WERI-Rb-1 (cell line): Measurements from ENCODE around the gene TMED7.

Source experiments
- DNase-seq: peaks from one replicate; pipeline ENCODE4 v3.0.0-alpha.2; 2020
- H3K27ac ChIP-seq: fragments of 250-450 bp; sonication (Bioruptor Pico); 2 replicates; pipeline ENCODE4 v1.5.1; 2020; ENCODE audit warnings: mild to moderate bottlenecking, moderate library complexity
- H3K27me3 ChIP-seq: fragments of 250-450 bp; sonication (Bioruptor Pico); 2 replicates; pipeline ENCODE4 v1.5.1; 2021; ENCODE audit warnings: mild to moderate bottlenecking, low read depth, moderate library complexity; ENCODE audit not compliant: insufficient read depth, severe bottlenecking
- H3K36me3 ChIP-seq: fragments of 250-450 bp; sonication (Bioruptor Pico); 2 replicates; pipeline ENCODE4 v1.5.1; 2020; ENCODE audit warnings: mild to moderate bottlenecking, moderate library complexity
- H3K4me3 ChIP-seq: 2 replicates; pipeline ENCODE4 v1.5.1; 2011; ENCODE audit warnings: low read depth, mild to moderate bottlenecking, control low read depth, low read length
- H3K9me3 ChIP-seq: fragments of 250-450 bp; sonication (Bioruptor Pico); 2 replicates; pipeline ENCODE4 v1.5.1; 2021; ENCODE audit warnings: mild to moderate bottlenecking, moderate library complexity; ENCODE audit not compliant: severe bottlenecking
- CTCF ChIP-seq: IDR thresholded peaks from 2 replicates; pipeline ENCODE4 v1.5.1; 2011; ENCODE audit warnings: low read depth, mild to moderate bottlenecking, control low read depth, inconsistent platforms, low read length

TMED7 gene

GRCh38 chr5:115607935-115608334 is 17.9 kb downstream of the TMED7 start:
- Histone ChIP-seq H3K36me3 (peaks cover under 1% of the 10 kb centered on the region), H3K27me3 (no peaks in the 10 kb centered on the region), H3K27ac (no peak overlapping the region), H3K9me3 (no peaks in the 10 kb centered on the region), H3K4me3 (no peak overlapping the region)
- TF ChIP-seq CTCF: no peak
- DNase-seq: no peak

GRCh38 chr5:115605436-115605835 is 20.4 kb downstream of the TMED7 start:
- Histone ChIP-seq H3K36me3 (no peaks in the 10 kb centered on the region), H3K4me3 (no peak overlapping the region), H3K9me3 (no peaks in the 10 kb centered on the region), H3K27me3 (no peaks in the 10 kb centered on the region), H3K27ac (no peak overlapping the region)
- DNase-seq: no peak
- no peak for TF ChIP-seq CTCF

- peak; percentile 8 for DNase-seq
- no peaks in the 10 kb centered on the region for H3K36me3 ChIP-seq
- no peak overlapping the region; the same call in 1 of the 2 replicates for H3K27ac ChIP-seq
- no peaks in the 10 kb centered on the region for H3K27me3 ChIP-seq
- H3K4me3 ChIP-seq: peak overlapping the region; percentile 76
- no peak for TF ChIP-seq CTCF
- H3K9me3 ChIP-seq: no peaks in the 10 kb centered on the region
Measured at GRCh38 chr5:115602591-115603125, 23.2 kb downstream of the TMED7 start.

GRCh38 chr5:115601701-115602590 is 23.9 kb downstream of the TMED7 start, which contains the start of gene TICAM2:
TSS of gene TICAM2 (minus strand) at chr5:115602479. CDS start at chr5:115581256, 21,223 bp downstream.
- TF ChIP-seq CTCF: peak; percentile 33
- H3K27me3 ChIP-seq: no peaks in the 10 kb centered on the region
- H3K9me3 ChIP-seq: no peaks in the 10 kb centered on the region
- peak within 1 kb of the TSS; percentile 84 for H3K27ac ChIP-seq
- peak; percentile 68 for DNase-seq
- no peaks in the 10 kb centered on the region for H3K36me3 ChIP-seq
- peak within 1 kb of the TSS; percentile 76 for H3K4me3 ChIP-seq

GRCh38 chr5:115600766-115601165 is 25.1 kb downstream of the TMED7 start:
- H3K4me3 ChIP-seq: no peak overlapping the region
- DNase-seq: no peak

More at GRCh38 chr5:115600766-115601165, 25.1 kb downstream of the TMED7 start:
- no peaks in the 10 kb centered on the region for H3K36me3 ChIP-seq
- no peaks in the 10 kb centered on the region for H3K27me3 ChIP-seq
- no peaks in the 10 kb centered on the region for H3K9me3 ChIP-seq
- no peak for TF ChIP-seq CTCF
- H3K27ac ChIP-seq: no peak overlapping the region
